ENCODE data around the gene KIF26B.

- TF ChIP-seq ARNTL (CRISPR knock-in tag; IDR thresholded peaks at IDR 0.05; ENCODE audit: borderline replicate concordance, low read depth) (no peak), TCF4 (CRISPR knock-in tag; IDR thresholded peaks at IDR 0.05; ENCODE audit: borderline replicate concordance) (no peak), ESRRG (CRISPR knock-in tag; IDR thresholded peaks at IDR 0.05) (no peak)
Measured at GRCh38 chr1:245611251-245611650, 456.5 kb downstream of the KIF26B start.

Data from SK-N-SH treated with all-trans-retinoic acid at 6 μM for 48 hours (cell line).